CD4-positive, alpha-beta T cell treated with Interleukin-17A for 1 hour (primary cell): ENCODE results near the gene ZNF516.
"Not testable (repeated sequence)": the region's sequence is repeated elsewhere in the genome, so short reads cannot be mapped to it uniquely, and the experiment has no call there.

Experiments
- DNase-seq: peaks from one replicate; pipeline ENCODE4 v3.0.0-alpha.2; 2020

Gene ZNF516

DNA sequence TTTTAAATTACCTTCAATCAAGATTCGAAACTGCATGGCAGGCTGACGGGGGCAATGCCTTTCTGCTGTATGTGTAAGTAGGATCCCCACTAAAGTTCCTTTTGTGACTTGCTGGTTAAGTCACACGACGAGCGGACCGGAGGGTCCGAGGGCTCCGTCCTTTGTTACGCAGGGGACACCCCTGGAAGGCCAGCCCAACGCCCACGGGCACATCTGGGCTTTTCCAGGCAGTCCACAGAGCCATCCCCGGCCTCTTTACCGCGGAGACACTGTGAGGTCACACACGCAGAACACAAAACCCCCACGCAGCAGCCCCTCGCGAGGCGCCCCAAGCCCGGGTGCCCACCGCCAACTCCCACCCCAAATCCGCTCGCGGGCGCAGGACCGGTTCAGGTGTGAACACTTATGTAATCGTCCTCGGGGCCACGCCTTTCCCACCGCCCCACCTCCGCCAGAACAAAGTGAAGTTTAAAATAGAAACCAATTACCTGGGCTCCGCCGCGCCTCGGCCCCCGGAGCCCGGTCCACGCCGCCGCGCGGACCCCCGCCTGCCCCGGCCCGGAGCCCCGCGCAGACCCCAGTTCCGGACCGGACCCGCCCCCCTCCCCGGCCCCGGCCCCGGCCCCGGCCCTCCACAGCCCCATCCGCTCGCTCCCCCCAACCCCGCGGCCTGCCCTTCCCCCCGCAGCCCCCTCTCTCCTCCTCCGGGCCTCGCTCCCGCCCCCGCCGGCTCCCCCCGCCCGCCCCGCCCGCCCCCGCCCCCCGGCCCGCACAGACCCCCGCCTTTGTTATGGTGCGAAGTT is 4.2 kb downstream of the ZNF516 start:
- peak; percentile 71 for DNase-seq

DNA sequence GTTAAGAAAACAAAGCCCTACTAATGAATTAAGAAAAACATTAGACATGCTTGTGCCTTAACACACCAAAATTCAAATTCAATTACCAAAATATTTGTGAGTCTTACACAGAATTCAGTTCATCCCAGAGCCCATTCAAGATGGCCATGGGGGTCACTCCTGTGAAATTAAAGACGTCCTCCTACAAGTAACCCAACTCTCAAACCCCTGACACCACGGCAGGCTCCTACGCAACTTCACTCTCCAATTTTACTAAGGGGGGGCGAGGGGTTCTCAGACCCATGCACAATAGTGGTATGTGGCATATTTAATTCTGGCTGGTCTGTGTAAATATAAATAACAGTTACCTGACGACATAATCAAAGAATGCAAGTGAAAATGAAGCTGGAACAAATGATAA is 5.0 kb downstream of the ZNF516 start:
- no peak for DNase-seq

DNA sequence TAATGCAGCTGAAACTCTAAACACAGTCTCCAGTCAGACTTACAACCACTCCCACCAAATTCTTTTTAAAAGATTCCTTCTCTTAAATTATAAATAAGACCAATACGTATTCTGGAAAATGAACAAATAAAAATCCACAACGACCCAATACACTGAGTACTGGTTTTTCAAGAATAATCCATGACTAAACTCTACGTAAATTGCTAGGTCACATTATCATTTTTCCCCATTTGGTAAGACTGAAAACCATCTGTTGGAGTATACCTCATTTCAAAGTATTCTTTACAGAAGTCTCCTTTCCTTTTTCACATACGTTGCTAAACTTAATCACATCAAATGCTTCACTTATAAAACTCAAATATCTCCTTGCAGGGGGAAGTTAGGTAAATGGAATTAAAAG is 6.0 kb downstream of the ZNF516 start:
- no peak for DNase-seq

DNA sequence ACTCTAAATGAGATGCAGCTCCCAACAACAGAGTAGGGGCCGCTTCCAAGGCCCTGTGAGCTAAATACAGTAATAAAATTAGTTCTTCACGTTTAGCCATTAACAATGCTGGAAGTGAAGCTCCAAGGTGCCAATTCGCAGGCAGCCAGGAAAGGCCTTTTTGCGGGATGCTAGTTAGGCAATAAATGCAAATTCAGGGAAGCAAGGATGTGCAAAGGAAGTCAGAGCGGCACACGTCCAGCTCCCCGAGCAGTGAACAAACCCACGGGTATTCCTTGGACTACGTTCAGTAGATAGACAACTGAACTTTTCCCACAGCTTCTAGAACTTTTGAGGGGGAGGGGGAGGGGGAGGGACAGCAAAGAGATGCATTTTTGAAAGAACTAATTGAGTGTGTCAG is 6.9 kb downstream of the ZNF516 start:
- DNase-seq = no peak

DNA sequence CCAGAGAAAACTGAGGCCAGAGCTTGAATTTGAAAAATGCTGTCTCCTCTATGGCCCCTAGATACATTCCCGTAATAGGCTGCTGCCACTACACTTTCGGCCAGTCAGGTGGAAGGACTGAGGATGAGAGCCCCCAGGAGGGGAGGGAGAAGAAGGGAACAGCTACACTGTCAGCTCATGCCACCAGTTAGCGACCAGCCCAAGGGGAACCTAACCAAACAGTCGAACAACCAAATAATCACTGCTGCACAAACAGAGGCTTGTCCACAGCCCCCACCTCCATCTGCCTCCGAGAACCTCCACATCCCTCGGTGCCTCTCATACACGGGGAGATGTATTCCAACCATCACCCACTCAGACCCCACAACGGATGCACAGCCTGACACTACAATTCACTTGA is 7.3 kb downstream of the ZNF516 start:
- no peak for DNase-seq

DNA sequence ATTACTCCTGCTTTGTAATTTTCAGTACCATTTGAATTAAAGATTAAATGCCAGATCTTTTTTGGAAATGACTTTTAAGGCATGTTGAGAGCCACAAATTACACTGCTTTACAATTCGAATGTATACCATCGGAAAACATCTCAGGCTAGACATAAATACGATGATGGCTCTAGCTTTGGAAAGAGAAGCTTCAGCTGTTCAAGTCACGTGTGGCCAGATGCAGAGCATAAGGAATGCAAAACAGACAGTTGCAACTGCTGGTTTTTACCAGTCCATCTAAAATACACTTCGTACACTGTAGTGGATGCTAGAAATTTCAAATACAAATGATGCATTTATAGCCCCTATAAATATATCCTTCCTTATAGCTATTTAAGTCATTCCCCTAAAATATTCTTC is 8.0 kb downstream of the ZNF516 start:
- no peak for DNase-seq

DNA sequence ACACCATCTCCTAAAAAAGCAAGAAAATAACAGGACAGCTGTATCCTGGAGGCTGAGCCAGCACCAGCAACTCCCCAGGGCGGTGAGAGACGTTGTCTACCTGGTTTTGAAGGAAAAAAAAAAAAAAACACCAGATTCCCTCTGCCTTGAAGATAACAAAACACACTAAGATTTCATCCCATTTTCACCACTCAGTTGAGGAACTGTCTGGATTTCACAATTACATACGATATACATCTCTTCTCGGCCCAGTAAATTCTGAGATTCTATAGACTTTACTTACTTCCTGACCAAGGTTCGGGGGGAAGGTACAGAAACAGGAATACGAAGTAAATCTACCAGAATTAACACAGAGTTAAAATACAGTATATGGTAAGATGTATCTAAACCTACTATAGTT is 8.5 kb downstream of the ZNF516 start:
- DNase-seq = no peak

DNA sequence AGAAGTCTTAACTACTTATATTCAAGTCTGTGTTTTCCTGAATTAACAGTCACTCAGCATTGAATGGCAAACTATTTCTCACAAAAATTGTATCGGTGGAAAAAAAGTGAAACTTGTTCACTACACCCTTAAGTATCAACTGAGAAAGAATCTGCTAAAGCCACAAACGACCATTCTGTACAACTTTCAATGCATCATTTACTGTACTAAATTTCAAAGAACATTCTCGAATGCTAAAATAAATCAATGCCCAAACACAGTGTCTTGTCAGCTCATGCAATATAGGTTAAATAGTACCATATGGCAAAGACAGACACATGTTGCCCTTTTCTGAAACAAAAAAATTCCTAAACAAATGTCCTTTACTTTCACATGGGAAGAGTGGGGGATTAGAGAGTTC is 9.0 kb downstream of the ZNF516 start:
- DNase-seq = no peak

DNA sequence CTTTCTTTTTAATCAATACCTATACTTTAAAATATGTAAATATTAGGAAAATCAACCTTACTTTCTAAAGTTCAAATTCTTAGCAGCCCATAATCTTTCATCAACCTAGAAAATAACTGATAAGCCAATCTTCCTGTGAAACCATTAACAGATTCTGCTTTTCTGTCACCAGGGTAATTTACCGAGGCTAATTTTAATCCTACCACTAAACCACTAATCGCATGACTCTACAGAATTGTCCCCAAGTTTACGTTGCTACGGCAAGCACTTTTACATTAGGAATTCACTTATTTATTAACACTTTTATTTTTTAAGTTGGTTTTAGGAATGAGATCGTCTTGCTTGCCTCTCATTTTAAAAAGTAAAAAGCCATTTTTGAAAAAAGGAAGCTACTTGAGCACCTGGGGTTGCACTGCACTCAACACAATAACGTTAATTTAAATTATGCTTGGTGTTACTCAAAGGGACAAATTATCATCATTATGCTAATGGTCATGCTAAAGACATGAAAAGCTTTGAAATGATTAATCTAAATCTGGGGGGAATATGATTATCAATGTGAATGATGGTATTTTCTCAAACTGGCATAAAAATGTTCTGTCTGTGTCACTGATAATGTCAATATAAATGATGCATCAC is 10.2 kb downstream of the ZNF516 start:
- DNase-seq = no peak

DNA sequence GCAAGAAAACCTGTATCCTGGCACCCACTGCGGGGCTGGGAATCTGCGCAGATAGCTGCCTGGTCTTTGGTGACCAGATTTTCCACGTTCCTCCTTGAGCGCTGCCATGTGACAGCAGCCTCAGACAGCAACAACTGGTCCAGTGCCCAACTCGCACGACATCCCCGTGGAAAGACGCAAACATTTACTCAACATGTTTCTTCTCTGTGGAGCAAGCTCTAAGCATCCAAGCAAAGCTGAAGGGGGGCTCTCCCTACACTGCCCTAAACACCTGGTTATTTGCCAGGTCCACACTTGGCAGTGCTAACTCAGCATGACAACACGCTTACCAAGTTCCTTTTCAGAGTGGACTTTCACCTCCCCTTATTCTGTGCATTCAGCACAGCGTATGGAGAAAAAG is 11.3 kb downstream of the ZNF516 start:
- DNase-seq = no peak

DNA sequence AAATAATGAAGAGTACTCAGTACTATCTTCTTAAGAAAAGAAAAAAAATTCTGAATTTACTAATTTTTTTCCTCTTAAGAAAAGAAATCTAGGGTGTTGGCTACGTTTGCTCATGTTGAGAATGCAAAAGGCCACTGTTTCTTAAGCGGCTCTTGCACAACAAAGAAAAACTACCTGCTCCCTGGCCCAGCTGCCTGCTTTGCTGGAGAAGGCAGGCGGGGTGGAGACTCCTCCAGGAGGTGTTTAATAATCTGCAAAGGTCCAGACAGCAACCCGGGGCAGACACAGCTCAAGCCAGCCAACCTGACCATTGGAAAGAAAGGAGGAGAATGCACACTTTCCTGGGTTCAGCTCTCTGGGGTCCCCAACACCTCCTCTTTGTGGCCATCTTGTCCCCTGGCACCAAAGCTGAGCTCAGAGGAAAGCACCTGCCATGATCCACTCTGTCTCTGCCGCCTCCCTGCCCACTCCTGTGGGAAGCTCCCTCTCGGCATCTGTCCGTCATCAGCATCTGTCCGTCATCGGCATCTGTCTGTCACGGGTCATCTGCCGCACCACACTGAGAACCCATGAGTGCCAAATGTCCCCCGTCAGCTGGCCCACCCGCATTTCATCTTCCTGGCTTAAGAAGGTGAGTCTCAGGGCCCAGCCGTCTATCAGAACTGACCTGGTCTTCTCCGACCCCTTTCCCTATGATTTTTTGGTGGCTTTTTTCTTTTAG is 11.9 kb downstream of the ZNF516 start:
- no peak for DNase-seq

DNA sequence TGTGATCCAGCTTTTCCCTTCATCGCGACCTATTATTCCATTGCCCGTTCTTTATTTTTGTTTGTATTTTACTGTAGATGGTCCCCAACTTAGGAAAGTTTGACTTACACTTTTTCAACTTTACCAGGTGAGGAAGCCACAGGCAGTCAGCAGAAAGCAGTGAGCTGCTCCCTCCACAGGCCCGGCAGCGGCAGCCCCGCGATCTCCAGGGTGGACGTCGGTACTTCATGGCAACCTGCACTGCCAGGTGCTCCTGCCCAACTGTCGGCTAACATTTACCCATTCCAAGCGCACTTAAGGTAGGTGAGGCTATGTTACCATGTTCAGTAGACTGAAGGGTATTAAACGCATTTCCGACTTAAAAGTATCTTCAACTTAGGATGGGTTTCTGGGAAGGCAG is 12.8 kb downstream of the ZNF516 start:
- DNase-seq = no peak

DNA sequence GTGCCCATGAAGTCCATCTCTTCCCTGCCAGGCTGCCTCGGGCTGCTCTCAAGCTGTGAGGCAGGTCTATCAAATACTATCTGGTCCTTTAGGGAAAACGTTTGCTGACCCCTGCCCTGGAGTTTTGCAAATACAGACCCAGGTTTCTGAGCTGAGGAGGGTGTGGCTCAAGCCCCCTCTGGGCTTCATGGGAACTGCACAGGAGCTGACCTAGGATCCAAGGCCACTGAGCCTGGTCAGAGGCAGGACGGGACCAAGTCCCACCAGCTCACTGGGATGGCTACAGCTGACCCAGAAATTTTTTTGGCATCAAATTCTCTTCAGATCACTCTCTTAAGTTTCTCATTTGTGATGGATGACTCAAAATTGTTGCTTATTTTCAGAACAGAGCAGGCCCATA is 14.1 kb downstream of the ZNF516 start:
- DNase-seq = no peak

DNA sequence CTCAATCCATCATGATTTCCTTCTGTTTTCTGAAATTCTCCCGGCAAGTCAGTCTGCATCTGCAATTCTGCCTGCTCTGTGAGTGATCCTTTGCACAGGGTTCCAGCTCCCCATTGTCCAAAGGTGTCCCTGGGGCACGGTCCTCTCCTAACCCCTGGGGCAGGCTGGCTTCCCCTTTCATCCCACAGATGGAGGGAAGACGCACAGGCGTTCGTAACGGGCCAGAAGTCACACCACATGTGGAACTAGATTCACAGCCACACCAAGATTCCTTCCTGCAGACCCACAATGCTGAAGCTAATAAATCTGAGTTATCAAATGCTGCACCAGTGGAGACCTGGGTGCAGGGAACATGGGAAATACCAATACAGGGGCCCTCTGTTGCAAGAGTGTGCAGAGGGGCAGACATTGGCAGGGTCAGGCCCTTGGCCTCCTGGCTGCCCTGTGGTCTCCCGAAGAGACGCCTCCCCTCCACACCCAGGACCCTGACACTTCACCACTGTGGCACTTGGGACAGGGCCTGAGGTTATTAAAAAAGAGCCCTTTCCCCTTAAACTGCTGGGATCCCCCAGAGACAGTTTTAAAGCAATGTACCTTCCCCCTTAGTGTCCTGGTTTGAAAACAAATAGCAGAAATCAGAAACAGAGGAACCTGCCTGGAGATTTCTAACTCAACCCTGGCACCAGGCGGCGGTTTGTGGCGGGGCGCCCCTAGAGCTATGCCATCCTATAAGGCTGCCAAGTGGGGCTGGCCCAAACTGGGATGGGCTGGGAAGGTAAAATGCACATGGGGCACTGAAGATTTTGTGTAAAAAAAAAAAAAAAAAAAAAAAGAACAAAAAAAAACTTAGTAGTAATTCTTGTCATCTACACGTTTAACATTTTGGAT is 15.4 kb downstream of the ZNF516 start:
- DNase-seq = no peak

DNA sequence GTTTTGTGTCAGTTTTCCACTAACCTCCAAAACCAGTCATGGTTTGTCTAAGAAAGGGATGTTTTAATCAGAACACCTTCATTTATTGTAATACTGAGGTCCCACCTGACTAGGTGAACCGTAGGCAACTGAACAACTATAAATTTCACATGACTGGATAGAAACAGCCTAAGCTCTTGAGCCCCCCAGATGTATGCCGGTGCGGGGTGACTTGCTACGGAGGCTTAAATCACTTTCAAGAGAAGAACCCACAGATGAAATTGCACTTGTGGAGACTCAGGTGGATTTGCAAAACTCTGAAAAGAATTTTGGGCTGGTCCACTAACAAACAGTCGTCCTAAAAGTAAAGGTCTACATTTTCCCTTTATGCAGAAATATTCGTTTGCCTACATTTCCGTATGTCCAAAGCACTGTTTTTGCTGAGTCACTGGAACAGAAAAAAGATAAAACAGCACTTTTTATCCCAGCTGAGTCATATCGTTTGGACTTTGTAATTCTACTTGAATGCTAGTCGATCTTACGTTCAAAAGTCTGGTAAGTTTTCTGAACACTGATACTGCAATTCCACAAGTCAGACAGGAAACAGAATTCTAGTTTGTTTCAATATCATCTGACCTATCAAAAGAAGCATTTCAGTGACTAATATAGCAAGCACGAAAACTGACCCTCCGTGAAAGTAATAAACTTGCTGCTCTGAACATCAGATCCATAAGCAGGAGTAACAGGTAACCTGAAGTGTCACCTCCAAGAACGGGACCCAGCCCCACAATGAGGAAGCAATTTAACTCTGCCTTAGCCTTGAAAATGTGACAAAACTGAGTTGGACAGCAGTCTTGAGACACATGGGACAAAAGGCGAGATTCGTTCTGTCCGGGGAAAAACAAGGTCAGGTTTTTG is 18.1 kb downstream of the ZNF516 start:
- no peak for DNase-seq

DNA sequence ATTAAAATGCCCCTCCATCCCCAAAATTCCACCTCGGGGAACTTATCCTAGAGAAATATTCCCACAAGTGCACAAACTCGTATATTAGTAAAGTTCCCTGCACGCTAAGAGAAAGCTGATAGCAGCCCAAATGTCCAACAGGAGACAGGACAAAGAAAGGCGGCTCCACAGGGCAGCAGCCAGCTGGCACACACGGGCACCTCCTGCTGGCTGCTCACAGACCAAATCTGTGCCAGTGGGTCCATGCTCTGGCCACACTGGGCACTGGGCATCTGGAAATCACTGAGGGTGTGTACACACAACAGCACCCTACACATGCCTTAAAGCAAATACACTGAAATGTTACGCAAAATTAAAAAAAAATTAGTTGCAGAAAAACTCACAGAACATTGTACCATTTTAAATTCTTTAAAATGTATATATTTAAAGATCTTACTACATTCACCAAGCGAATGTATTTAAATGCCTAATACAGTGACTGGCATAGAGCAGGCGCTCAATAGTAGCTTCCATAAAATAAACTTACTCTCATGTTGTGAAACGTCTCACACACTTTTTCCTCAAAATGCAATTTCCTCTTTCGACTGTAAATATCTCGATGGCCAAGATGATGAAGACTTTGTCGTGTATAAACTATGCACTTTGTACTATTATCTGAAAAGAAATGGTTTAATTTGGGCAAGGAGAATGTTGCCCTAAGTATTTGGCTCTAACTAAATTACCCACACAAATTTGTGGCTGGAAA is 19.4 kb downstream of the ZNF516 start:
- no peak for DNase-seq

DNA sequence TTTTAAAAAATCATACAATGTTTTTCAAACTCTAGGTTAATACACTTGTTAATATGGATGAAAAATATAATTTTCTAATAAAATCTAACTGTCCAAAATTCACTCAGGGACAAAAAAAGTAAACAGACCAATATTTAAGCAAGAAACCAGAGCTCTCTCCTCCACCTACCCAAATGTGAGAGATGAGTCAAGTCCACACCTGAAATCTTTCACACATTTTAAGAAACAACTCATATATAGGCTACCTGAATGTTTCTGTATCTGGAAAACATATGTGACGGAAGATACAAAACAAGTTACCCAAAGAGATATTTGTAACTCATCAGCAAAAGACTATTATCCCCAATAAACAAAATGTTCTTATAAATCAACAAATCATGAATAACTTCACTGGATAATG is 20.2 kb downstream of the ZNF516 start:
- DNase-seq = no peak

DNA sequence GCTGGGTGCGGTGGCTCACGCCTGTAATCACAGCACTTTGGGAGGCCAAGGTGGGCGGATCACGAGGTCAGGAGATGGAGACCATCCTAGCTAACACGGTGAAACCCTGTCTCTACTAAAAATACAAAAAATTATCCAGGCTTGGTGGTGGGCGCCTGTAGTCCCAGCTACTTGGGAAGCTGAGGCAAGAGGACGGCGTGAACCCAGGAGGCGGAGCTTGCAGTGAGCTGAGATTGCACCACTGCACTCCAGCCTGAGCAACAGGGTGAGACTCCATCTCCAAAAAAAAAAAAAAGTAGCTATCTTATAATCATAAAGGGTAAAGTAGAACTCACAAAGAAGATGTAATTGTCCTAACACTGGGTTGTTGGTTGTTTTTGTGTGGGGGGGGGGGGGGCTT is 21.5 kb downstream of the ZNF516 start:
- DNase-seq = not testable (repeated sequence)

DNA sequence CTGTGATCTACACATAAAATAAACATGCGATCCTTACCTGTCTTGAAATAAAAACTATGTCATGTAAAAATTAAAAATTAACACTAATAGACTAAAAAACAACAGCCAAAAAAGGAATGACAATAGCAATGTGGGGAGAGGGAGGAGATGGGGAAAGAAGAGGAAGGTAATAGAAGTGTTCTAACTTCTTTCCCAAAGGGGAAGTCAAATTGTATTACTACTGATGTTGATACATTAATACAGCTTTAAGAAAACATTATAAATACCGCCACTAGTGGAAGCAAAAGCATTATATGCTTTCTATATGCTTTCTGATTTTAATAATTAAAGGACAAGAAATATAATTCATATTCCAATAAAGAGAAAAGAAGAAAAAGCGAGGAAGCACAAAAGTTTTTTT is 22.2 kb downstream of the ZNF516 start:
- DNase-seq = no peak

DNA sequence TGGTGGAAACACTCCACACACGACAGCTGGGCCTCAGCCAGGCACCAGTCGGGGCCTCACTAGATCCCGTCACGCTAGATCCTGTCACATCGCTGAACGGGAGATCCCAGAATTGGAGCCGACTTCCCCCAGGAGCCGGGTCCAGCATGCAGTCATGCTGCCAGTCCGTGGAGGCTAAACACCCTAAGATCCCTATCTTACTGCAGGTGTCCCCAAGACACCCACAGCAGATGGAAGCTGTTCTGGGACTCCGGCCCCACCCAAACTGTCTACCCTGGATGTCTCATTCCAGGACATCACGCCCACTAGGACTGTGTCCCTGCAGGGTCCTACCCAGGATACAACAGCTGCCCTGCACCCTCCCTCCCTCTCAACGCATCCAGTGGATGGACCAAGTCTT is 23.4 kb downstream of the ZNF516 start:
- no peak for DNase-seq
